SJSA1 (cell line): ENCODE measurements around the gene RAI14. TPM values are rescaled to one million over a fixed set of nuclear protein-coding genes. Genes with fewer than 3 reads are reported as not detected.
A peak's percentile ranks its signal among the peaks of the same experiment; 100 is the strongest.

ENCODE experiments used
- DNase-seq, 2 experiments: peaks; one replicate each; pipeline ENCODE4 v3.0.0-alpha.2; 2015 to 2020; ENCODE audit warnings: low spot score in 2 of 2, low read depth in 1 of 2
- H3K27ac ChIP-seq: fragments of 250-450 bp; sonication (Bioruptor Pico); 2 replicates; pipeline ENCODE4 v1.5.1; 2020; ENCODE audit warnings: mild to moderate bottlenecking, moderate library complexity
- H3K27me3 ChIP-seq: fragments of 250-450 bp; sonication (Bioruptor Pico); replicated peaks from 2 replicates; pipeline ENCODE4 v1.5.1; 2020; ENCODE audit warnings: mild to moderate bottlenecking, moderate library complexity
- H3K36me3 ChIP-seq: fragments of 250-450 bp; sonication (Bioruptor Pico); 2 replicates; pipeline ENCODE4 v1.5.1; 2020; ENCODE audit warnings: mild to moderate bottlenecking
- H3K4me1 ChIP-seq: fragments of 250-450 bp; sonication (Bioruptor Pico); replicated peaks from 2 replicates; pipeline ENCODE4 v1.6.1; 2021; ENCODE audit warnings: mild to moderate bottlenecking
- H3K4me3 ChIP-seq: fragments of 250-450 bp; sonication (Bioruptor Pico); 2 replicates; pipeline ENCODE4 v1.5.1; 2020; ENCODE audit warnings: mild to moderate bottlenecking
- H3K9me3 ChIP-seq: fragments of 250-450 bp; sonication (Bioruptor Pico); replicated peaks from 2 replicates; pipeline ENCODE4 v1.5.1; 2020; ENCODE audit warnings: mild to moderate bottlenecking
- total RNA-seq: library from RNA; depleted of rRNA; stranded (reverse); fragments of >200 nt; shearing (Covaris generic); gene quantifications from 2 replicates; pipeline ENCODE4 v1.2.3, GENCODE V29; 2014

Gene RAI14
- total RNA-seq, 1 experiment from 2014 or later, result 30.6 TPM

GRCh38 chr5:34674187-34674586 lies 18.1 kb downstream of the RAI14 start:
- peak in 1 of 2 experiments; percentile 46 for DNase-seq
- H3K36me3 ChIP-seq, result no peaks in the 10 kb centered on the region
- H3K27ac ChIP-seq, result peak overlapping the region; percentile 89
- H3K4me1 ChIP-seq, result peaks cover 31% of the 10 kb centered on the region
- H3K9me3 ChIP-seq, result no peaks in the 10 kb centered on the region
- H3K27me3 ChIP-seq, result no peaks in the 10 kb centered on the region
- no peak overlapping the region for H3K4me3 ChIP-seq

GRCh38 chr5:34675857-34676256 lies 19.7 kb downstream of the RAI14 start:
- no peak overlapping the region for H3K4me3 ChIP-seq
- H3K9me3 ChIP-seq, result no peaks in the 10 kb centered on the region
- peaks cover 31% of the 10 kb centered on the region for H3K4me1 ChIP-seq
- H3K36me3 ChIP-seq, result no peaks in the 10 kb centered on the region
- H3K27ac ChIP-seq, result no peak overlapping the region
- H3K27me3 ChIP-seq, result no peaks in the 10 kb centered on the region
- no peak for DNase-seq

GRCh38 chr5:34676416-34676815 lies 20.3 kb downstream of the RAI14 start:
- no peaks in the 10 kb centered on the region for H3K27me3 ChIP-seq
- H3K36me3 ChIP-seq, result no peaks in the 10 kb centered on the region
- H3K9me3 ChIP-seq, result no peaks in the 10 kb centered on the region
- H3K4me1 ChIP-seq, result peaks cover 31% of the 10 kb centered on the region
- DNase-seq, result no peak
- no peak overlapping the region for H3K27ac ChIP-seq
- no peak overlapping the region for H3K4me3 ChIP-seq

GRCh38 chr5:34677428-34677827 lies 21.3 kb downstream of the RAI14 start:
- Histone ChIP-seq H3K36me3 (no peaks in the 10 kb centered on the region), H3K4me1 (peaks cover 33% of the 10 kb centered on the region), H3K27me3 (no peaks in the 10 kb centered on the region), H3K27ac (no peak overlapping the region), H3K9me3 (no peaks in the 10 kb centered on the region), H3K4me3 (no peak overlapping the region)
- DNase-seq, result no peak

- H3K9me3 ChIP-seq, result no peaks in the 10 kb centered on the region
- no peak overlapping the region for H3K27ac ChIP-seq
- peaks cover 41% of the 10 kb centered on the region for H3K4me1 ChIP-seq
- H3K36me3 ChIP-seq, result no peaks in the 10 kb centered on the region
- DNase-seq, result no peak
- H3K4me3 ChIP-seq, result no peak overlapping the region
- no peaks in the 10 kb centered on the region for H3K27me3 ChIP-seq
Measured at GRCh38 chr5:34680896-34681295, 24.8 kb downstream of the RAI14 start.

- H3K9me3 ChIP-seq, result no peaks in the 10 kb centered on the region
- peaks cover 50% of the 10 kb centered on the region for H3K4me1 ChIP-seq
- no peaks in the 10 kb centered on the region for H3K27me3 ChIP-seq
- no peak overlapping the region for H3K4me3 ChIP-seq
- peak overlapping the region; percentile 45 for H3K27ac ChIP-seq
- peak; percentile 54 to 85 for DNase-seq
- no peaks in the 10 kb centered on the region; the same call in 1 of the 2 replicates for H3K36me3 ChIP-seq
Measured at GRCh38 chr5:34682926-34683623, 26.9 kb downstream of the RAI14 start.

GRCh38 chr5:34684281-34684979 lies 28.3 kb downstream of the RAI14 start:
- Histone ChIP-seq H3K27me3 (no peaks in the 10 kb centered on the region), H3K27ac (peak overlapping the region; percentile 45), H3K36me3 (peaks cover 3% of the 10 kb centered on the region; the same call in 1 of the 2 replicates), H3K9me3 (no peaks in the 10 kb centered on the region), H3K4me1 (peaks cover 50% of the 10 kb centered on the region), H3K4me3 (no peak overlapping the region)
- peak; percentile 36 to 43 for DNase-seq

- peaks cover 3% of the 10 kb centered on the region; the same call in 1 of the 2 replicates for H3K36me3 ChIP-seq
- peaks cover 50% of the 10 kb centered on the region for H3K4me1 ChIP-seq
- no peak for DNase-seq
- no peaks in the 10 kb centered on the region for H3K9me3 ChIP-seq
- H3K27me3 ChIP-seq, result no peaks in the 10 kb centered on the region
- H3K4me3 ChIP-seq, result no peak overlapping the region
- peak overlapping the region; percentile 68; the same call in 1 of the 2 replicates for H3K27ac ChIP-seq
Measured at GRCh38 chr5:34684980-34685352, 28.8 kb downstream of the RAI14 start.

- peak overlapping the region; percentile 68 for H3K27ac ChIP-seq
- DNase-seq, result peak in 1 of 2 experiments; percentile 50
- peaks cover 50% of the 10 kb centered on the region for H3K4me1 ChIP-seq
- H3K9me3 ChIP-seq, result no peaks in the 10 kb centered on the region
- peaks cover 3% of the 10 kb centered on the region; the same call in 1 of the 2 replicates for H3K36me3 ChIP-seq
- no peak overlapping the region for H3K4me3 ChIP-seq
- H3K27me3 ChIP-seq, result no peaks in the 10 kb centered on the region
Measured at GRCh38 chr5:34685485-34686165, 29.5 kb downstream of the RAI14 start.

GRCh38 chr5:34686762-34687268 lies 30.7 kb downstream of the RAI14 start:
- Histone ChIP-seq H3K4me3 (no peak overlapping the region), H3K27ac (peak overlapping the region; percentile 78), H3K27me3 (no peaks in the 10 kb centered on the region), H3K9me3 (no peaks in the 10 kb centered on the region), H3K4me1 (peaks cover 50% of the 10 kb centered on the region), H3K36me3 (peaks cover 3% of the 10 kb centered on the region; the same call in 1 of the 2 replicates)
- DNase-seq, result peak; percentile 64 to 77

GRCh38 chr5:34687269-34688011 lies 31.3 kb downstream of the RAI14 start:
- Histone ChIP-seq H3K27ac (peak overlapping the region; percentile 78), H3K4me3 (no peak overlapping the region), H3K9me3 (no peaks in the 10 kb centered on the region), H3K36me3 (peaks cover 3% of the 10 kb centered on the region; the same call in 1 of the 2 replicates), H3K27me3 (no peaks in the 10 kb centered on the region), H3K4me1 (peaks cover 49% of the 10 kb centered on the region)
- no peak for DNase-seq

- H3K9me3 ChIP-seq, result no peaks in the 10 kb centered on the region
- no peaks in the 10 kb centered on the region for H3K27me3 ChIP-seq
- no peak overlapping the region for H3K4me3 ChIP-seq
- H3K27ac ChIP-seq, result no peak overlapping the region
- peaks cover 3% of the 10 kb centered on the region; the same call in 1 of the 2 replicates for H3K36me3 ChIP-seq
- H3K4me1 ChIP-seq, result peaks cover 43% of the 10 kb centered on the region
- DNase-seq, result no peak
Measured at GRCh38 chr5:34688015-34688810, 32.1 kb downstream of the RAI14 start.
